Measurements from ENCODE around the gene NOL12. TPM values are rescaled to one million over a fixed set of nuclear protein-coding genes. Genes with fewer than 3 reads are reported as not detected.

The NOL12 gene
- total RNA-seq, 3 donors from 2014 or later (not counting 1 experiment from before 2014, with no cell fraction given): 28.0 to 45.1 (median 39.0) TPM

- H3K27me3 ChIP-seq (ENCODE audit: control insufficient read depth, insufficient read depth, low read length): no peaks in the 10 kb centered on the region
- peaks cover 64% of the 10 kb centered on the region for H3K4me1 ChIP-seq (ENCODE audit: control insufficient read depth, insufficient read depth, low read length)
- H3K36me3 ChIP-seq (ENCODE audit: control insufficient read depth, insufficient read depth, low read length): peaks cover 51% of the 10 kb centered on the region
- 88% methylated on average over 5 of the region's 5 CpGs for WGBS (ENCODE audit: insufficient coverage)
- peak overlapping the region in 1 of 2 donors; percentile 99 for H3K27ac Mint-ChIP-seq
- H3K27me3 Mint-ChIP-seq (ENCODE audit: low read depth in 2 of 2): no peaks in the 10 kb centered on the region
- intact Hi-C loops (cut with micrococcal nuclease): no loop called here
- H3K9me3 Mint-ChIP-seq: no peaks in the 10 kb centered on the region
- no peaks in the 10 kb centered on the region for H3K9me3 ChIP-seq (ENCODE audit: control insufficient read depth, insufficient read depth, low read length)
- H3K36me3 Mint-ChIP-seq: no peaks in the 10 kb centered on the region
- ATAC-seq: no peak
- H3K4me1 Mint-ChIP-seq: peaks cover 35 to 67% of the 10 kb centered on the region in 2 donors
- DNase-seq: peak in 1 of 2 donors; percentile 13
- H3K4me3 Mint-ChIP-seq: peak overlapping the region; percentile 63
- peak overlapping the region; percentile 74 for H3K27ac ChIP-seq (ENCODE audit: low read length)
- no peak overlapping the region for H3K4me3 ChIP-seq (ENCODE audit: low read length)
- no peak for TF ChIP-seq CTCF (IDR thresholded peaks at IDR 0.05)
Measured at GRCh38 chr22:37641561-37641949, 44.6 kb upstream of the NOL12 start.

GRCh38 chr22:37643225-37643847 lies 42.8 kb upstream of the NOL12 start:
- Histone ChIP-seq H3K4me1 (ENCODE audit: control insufficient read depth, insufficient read depth, low read length) (peaks cover 46% of the 10 kb centered on the region), H3K36me3 (ENCODE audit: control insufficient read depth, insufficient read depth, low read length) (peaks cover 67% of the 10 kb centered on the region), H3K4me3 (ENCODE audit: low read length) (no peak overlapping the region), H3K9me3 (ENCODE audit: control insufficient read depth, insufficient read depth, low read length) (no peaks in the 10 kb centered on the region), H3K27me3 (ENCODE audit: control insufficient read depth, insufficient read depth, low read length) (no peaks in the 10 kb centered on the region), H3K27ac (ENCODE audit: low read length) (peak overlapping the region; percentile 31)
- peak; percentile 91 for TF ChIP-seq CTCF (IDR thresholded peaks at IDR 0.05)
- Mint-ChIP-seq H3K9me3 (no peaks in the 10 kb centered on the region), H3K27me3 (ENCODE audit: low read depth in 2 of 2) (no peaks in the 10 kb centered on the region), H3K4me1 (peaks cover 18 to 50% of the 10 kb centered on the region in 2 donors), H3K27ac (peak overlapping the region; percentile 75), H3K36me3 (no peaks in the 10 kb centered on the region), H3K4me3 (peak overlapping the region; percentile 53)
- DNase-seq (peak; percentile 90), ATAC-seq (peak; percentile 69 to 82 (median 71))
- WGBS (ENCODE audit: insufficient coverage): 30% methylated on average over 9 of the region's 9 CpGs
- intact Hi-C loops (cut with micrococcal nuclease): loop anchor here (1.0 kb wide), 1 partner anchor 38 kb away; no protein-coding TSS in a partner anchor

- no peak for DNase-seq
- Mint-ChIP-seq H3K27me3 (ENCODE audit: low read depth in 2 of 2) (no peaks in the 10 kb centered on the region), H3K36me3 (no peaks in the 10 kb centered on the region), H3K27ac (no peak overlapping the region), H3K4me1 (peaks cover 12 to 29% of the 10 kb centered on the region in 2 donors), H3K4me3 (no peak overlapping the region), H3K9me3 (no peaks in the 10 kb centered on the region)
- TF ChIP-seq CTCF (IDR thresholded peaks at IDR 0.05): no peak
- no peaks in the 10 kb centered on the region for H3K9me3 ChIP-seq (ENCODE audit: control insufficient read depth, insufficient read depth, low read length)
- H3K4me3 ChIP-seq (ENCODE audit: low read length): no peak overlapping the region
- no peak overlapping the region for H3K27ac ChIP-seq (ENCODE audit: low read length)
- peaks cover 86% of the 10 kb centered on the region for H3K36me3 ChIP-seq (ENCODE audit: control insufficient read depth, insufficient read depth, low read length)
- 96% methylated on average over 8 of the region's 9 CpGs for WGBS (ENCODE audit: insufficient coverage)
- H3K4me1 ChIP-seq (ENCODE audit: control insufficient read depth, insufficient read depth, low read length): peaks cover 16% of the 10 kb centered on the region
- no peaks in the 10 kb centered on the region for H3K27me3 ChIP-seq (ENCODE audit: control insufficient read depth, insufficient read depth, low read length)
- intact Hi-C loops (cut with micrococcal nuclease): no loop called here
- no peak for ATAC-seq
Measured at GRCh38 chr22:37647317-37647716, 38.8 kb upstream of the NOL12 start.

GRCh38 chr22:37647928-37648327 lies 38.2 kb upstream of the NOL12 start:
- peak overlapping the region in 1 of 2 donors; percentile 36 for H3K27ac Mint-ChIP-seq
- WGBS (ENCODE audit: insufficient coverage): 98% methylated on average over 9 of the region's 9 CpGs
- H3K27me3 Mint-ChIP-seq (ENCODE audit: low read depth in 2 of 2): no peaks in the 10 kb centered on the region
- H3K9me3 Mint-ChIP-seq: no peaks in the 10 kb centered on the region
- Histone ChIP-seq H3K36me3 (ENCODE audit: control insufficient read depth, insufficient read depth, low read length) (peaks cover 83% of the 10 kb centered on the region), H3K9me3 (ENCODE audit: control insufficient read depth, insufficient read depth, low read length) (no peaks in the 10 kb centered on the region), H3K27me3 (ENCODE audit: control insufficient read depth, insufficient read depth, low read length) (no peaks in the 10 kb centered on the region), H3K4me1 (ENCODE audit: control insufficient read depth, insufficient read depth, low read length) (peaks cover 10% of the 10 kb centered on the region), H3K4me3 (ENCODE audit: low read length) (no peak overlapping the region), H3K27ac (ENCODE audit: low read length) (no peak overlapping the region)
- H3K36me3 Mint-ChIP-seq: no peaks in the 10 kb centered on the region
- intact Hi-C loops (cut with micrococcal nuclease): no loop called here
- no peak for TF ChIP-seq CTCF (IDR thresholded peaks at IDR 0.05)
- H3K4me3 Mint-ChIP-seq: no peak overlapping the region
- H3K4me1 Mint-ChIP-seq: peaks cover 12 to 23% of the 10 kb centered on the region in 2 donors
- DNase-seq (no peak), ATAC-seq (no peak)
